Mucosa of descending colon (tissue), 3 donors: ENCODE measurements around the gene VPS51. TPM values are rescaled to one million over a fixed set of nuclear protein-coding genes. Genes with fewer than 3 reads are reported as not detected.

Experiments used
- ATAC-seq: fragments of 200-7000 bp; cut with Tn5 transposase; one replicate; pipeline ENCODE4 v1.9.1; 2020; ENCODE audit warnings: mild to moderate bottlenecking, moderate library complexity
- DNase-seq, 3 donors: peaks; one replicate each; pipeline ENCODE4 v3.0.0-alpha.2; 2020
- H3K36me3 ChIP-seq: fragments of 200-600 bp; one replicate; pipeline ENCODE4 v1.8.0; 2021; ENCODE audit warnings: low read depth, mild to moderate bottlenecking
- H3K4me1 ChIP-seq: fragments of 200-600 bp; one replicate; pipeline ENCODE4 v1.8.0; 2021; ENCODE audit warnings: low read depth, mild to moderate bottlenecking
- H3K4me3 ChIP-seq: fragments of 200-600 bp; one replicate; pipeline ENCODE4 v1.8.0; 2021; ENCODE audit warnings: mild to moderate bottlenecking
- H3K9me3 ChIP-seq: fragments of 200-600 bp; one replicate; pipeline ENCODE4 v1.8.0; 2021; ENCODE audit warnings: mild to moderate bottlenecking
- CTCF ChIP-seq: fragments of 200-600 bp; IDR thresholded peaks from one replicate; pipeline ENCODE4 v1.8.0; 2022; ENCODE audit warnings: antibody characterized with exemption, mild to moderate bottlenecking
- intact Hi-C, 2 donors: fragments of 100-400 bp; cut with DNase I in 1 of 2; cut with micrococcal nuclease in 1 of 2; formaldehyde crosslinking; loops; one replicate each; pipeline versions ENCODE4 v1.11.0 to v1.11.1; 2022; cut with DNase I, micrococcal nuclease
- total RNA-seq, 3 donors: library from RNA; stranded (reverse); fragmentation: NEBNext Ultra II Directional in 2 of 3; extraction: Animal tissue kit (Norgen Biotek cat#: 25700) in 2 of 3; gene quantifications; one replicate each; pipeline versions ENCODE4 v1.2.1 to v1.2.4, GENCODE V29; 2021 to 2023
- donor health status: DM: no; HTN: no; CAD: no; lungs with moderate emphysema.
- donor health status: DM: no; HTN: no; CAD: no.
- donor health status: DM: no; HTN: yes; CAD: no.

Gene VPS51
- total RNA-seq, 3 donors from 2014 or later: 149 to 200 (median 156) TPM

DNA sequence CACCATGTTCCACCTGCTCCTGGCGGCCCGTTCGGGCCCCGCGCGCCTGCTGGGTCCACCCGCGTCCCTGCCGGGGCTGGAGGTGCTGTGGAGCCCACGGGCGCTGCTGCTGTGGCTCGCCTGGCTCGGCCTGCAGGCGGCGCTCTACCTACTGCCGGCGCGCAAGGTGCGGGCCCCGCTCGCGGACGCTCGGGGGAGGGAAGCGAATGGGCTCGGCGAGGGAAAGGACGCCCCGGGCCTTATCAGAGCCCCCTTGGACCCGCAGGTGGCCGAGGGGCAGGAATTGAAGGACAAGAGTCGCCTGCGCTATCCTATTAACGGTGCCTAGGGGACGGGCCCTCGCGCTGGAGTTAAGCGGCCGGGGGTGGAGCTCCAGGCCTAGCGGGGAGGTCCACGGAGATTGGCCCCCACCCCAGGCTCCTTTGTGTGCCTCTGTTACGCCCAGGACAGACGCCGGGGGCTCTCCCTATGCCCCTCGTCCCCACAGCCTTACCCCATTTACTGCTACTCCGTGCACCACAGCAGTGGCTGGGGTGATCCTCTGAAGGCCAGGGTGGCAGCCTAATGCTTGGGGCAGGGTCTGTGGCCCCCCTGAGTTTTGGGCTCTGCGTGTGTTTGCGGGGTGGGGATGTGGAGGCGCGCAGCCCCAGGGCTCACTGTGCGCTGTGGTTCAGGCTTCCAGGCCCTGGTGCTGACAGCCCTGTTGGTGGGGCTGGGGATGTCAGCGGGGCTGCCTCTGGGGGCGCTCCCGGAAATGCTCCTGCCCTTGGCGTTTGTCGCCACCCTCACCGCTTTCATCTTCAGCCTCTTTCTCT, 16.7 kb downstream of the VPS51 start:
- H3K9me3 ChIP-seq: no peaks in the 10 kb centered on the region
- DNase-seq: peak; percentile 79 to 88 (median 84)
- intact Hi-C loops: no loop called here

DNA sequence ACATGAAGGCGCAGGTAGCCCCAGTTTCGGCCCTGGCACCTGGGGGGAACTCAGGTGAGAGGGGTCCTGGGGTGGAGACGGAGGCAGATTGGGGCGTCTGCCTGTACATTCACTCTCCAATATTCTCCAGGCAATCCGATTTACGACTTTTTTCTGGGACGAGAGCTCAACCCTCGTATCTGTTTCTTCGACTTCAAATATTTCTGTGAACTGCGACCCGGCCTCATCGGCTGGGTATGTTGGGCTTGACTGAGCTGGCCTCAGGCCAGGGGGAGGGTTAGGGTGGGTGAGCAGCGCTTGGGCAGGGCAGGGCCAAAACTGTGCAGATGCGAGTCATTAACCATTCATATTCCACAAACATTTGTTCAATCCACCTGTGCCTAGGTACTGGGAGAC, 17.3 kb downstream of the VPS51 start:
- Histone ChIP-seq H3K36me3 (no peaks in the 10 kb centered on the region), H3K4me1 (peaks cover 34% of the 10 kb centered on the region), H3K4me3 (no peak overlapping the region), H3K9me3 (no peaks in the 10 kb centered on the region)
- intact Hi-C loops: no loop called here
- TF ChIP-seq CTCF: no peak
- no peak for DNase-seq
- no peak for ATAC-seq

More for the DNA sequence above, 16.7 kb downstream of the VPS51 start:
- H3K36me3 ChIP-seq: peaks cover 5% of the 10 kb centered on the region
- peaks cover 34% of the 10 kb centered on the region for H3K4me1 ChIP-seq
- ATAC-seq: peak; percentile 70
- peak; percentile 93 for TF ChIP-seq CTCF
- H3K4me3 ChIP-seq: no peak overlapping the region

GRCh38 chr11:65113839-65114238, 17.8 kb downstream of the VPS51 start:
- Histone ChIP-seq H3K9me3 (no peaks in the 10 kb centered on the region), H3K36me3 (no peaks in the 10 kb centered on the region), H3K4me3 (no peak overlapping the region), H3K4me1 (peaks cover 34% of the 10 kb centered on the region)
- DNase-seq (no peak), ATAC-seq (no peak)
- no peak for TF ChIP-seq CTCF
- intact Hi-C loops: no loop called here

GRCh38 chr11:65114538-65115171, 18.6 kb downstream of the VPS51 start:
- Histone ChIP-seq H3K4me1 (peaks cover 34% of the 10 kb centered on the region), H3K9me3 (no peaks in the 10 kb centered on the region), H3K36me3 (no peaks in the 10 kb centered on the region), H3K4me3 (no peak overlapping the region)
- DNase-seq (peak in 1 of 3 donors; percentile 23), ATAC-seq (no peak)
- intact Hi-C loops: no loop called here
- no peak for TF ChIP-seq CTCF

DNA sequence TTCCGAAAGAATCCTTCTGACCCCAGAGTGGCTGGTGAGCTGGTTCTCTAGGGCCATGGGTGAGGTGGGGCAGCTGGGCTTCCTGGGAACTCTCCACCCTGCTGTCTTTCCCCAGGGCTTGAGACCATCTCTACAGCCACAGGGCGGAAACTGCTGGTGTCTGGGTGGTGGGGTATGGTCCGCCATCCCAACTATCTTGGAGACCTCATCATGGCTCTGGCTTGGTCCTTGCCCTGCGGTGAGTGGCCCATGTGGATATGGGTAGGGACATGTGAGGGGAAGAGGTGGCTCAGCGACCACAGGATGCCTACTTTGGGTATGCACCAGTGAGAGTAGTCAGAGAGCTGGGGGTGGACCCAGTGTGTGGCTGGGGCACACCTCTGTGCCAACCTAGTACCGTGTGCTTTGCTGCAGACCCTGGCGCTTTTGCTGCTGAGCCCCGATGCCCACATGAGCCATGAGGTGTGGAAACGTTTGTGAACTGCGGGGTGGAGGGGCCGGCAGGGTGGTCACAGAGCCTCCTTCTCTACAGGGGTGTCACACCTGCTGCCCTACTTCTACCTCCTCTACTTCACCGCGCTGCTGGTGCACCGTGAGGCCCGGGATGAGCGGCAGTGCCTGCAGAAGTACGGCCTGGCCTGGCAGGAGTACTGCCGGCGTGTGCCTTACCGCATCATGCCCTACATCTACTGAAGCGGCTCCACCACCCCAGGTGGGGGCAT, 19.5 kb downstream of the VPS51 start:
- ATAC-seq (no peak), DNase-seq (peak in 2 of 3 donors; percentile 33 to 60)
- TF ChIP-seq CTCF: no peak
- Histone ChIP-seq H3K9me3 (no peaks in the 10 kb centered on the region), H3K36me3 (peaks cover 4% of the 10 kb centered on the region), H3K4me3 (no peak overlapping the region), H3K4me1 (peaks cover 33% of the 10 kb centered on the region)
- intact Hi-C loops: no loop called here
